DND-41 (cell line): ENCODE results near the gene COLEC12.

Experiments used
- ATAC-seq: fragments of 200-7000 bp; cut with Tn5 transposase; 3 replicates; pipeline ENCODE4 v1.9.1; 2021; ENCODE audit warnings: low read depth; ENCODE audit not compliant: insufficient read depth
- DNase-seq: peaks from one replicate; pipeline ENCODE4 v3.0.0-alpha.2; 2020
- H2AFZ ChIP-seq: 2 replicates; pipeline ENCODE4 v1.6.0; 2012; ENCODE audit warnings: low read depth, low read length
- H3K27ac ChIP-seq: 2 replicates; pipeline ENCODE4 v1.5.1; 2012; ENCODE audit warnings: low read length, inconsistent platforms
- H3K27me3 ChIP-seq: fragments of 200-600 bp; sonication (generic); 2 replicates; pipeline ENCODE4 v1.6.0; 2012; ENCODE audit warnings: low read length, mild to moderate bottlenecking, inconsistent platforms; ENCODE audit not compliant: insufficient read depth, poor library complexity
- H3K36me3 ChIP-seq: 2 replicates; pipeline ENCODE4 v1.5.1; 2012; ENCODE audit warnings: low read length, inconsistent platforms; ENCODE audit not compliant: insufficient read depth
- H3K4me1 ChIP-seq: 2 replicates; pipeline ENCODE4 v1.5.1; 2012; ENCODE audit warnings: mild to moderate bottlenecking, low read length; ENCODE audit not compliant: insufficient read depth
- H3K4me2 ChIP-seq: 2 replicates; pipeline ENCODE4 v1.6.0; 2012; ENCODE audit warnings: mild to moderate bottlenecking, moderate library complexity, low read length, inconsistent platforms; ENCODE audit not compliant: insufficient read depth
- H3K4me3 ChIP-seq, 2 experiments: fragments of 200-600 bp in 1 of 2; shearing (Covaris generic) in 1 of 2; 2 replicates each; pipeline ENCODE4 v1.5.1; 2012 to 2016; ENCODE audit warnings: inconsistent platforms in 2 of 2, low read length in 2 of 2, mild to moderate bottlenecking in 2 of 2, low read depth in 1 of 2, moderate library complexity in 1 of 2
- H3K79me2 ChIP-seq: 2 replicates; pipeline ENCODE4 v1.6.0; 2012; ENCODE audit warnings: low read length, inconsistent platforms; ENCODE audit not compliant: insufficient read depth
- H3K9ac ChIP-seq: 2 replicates; pipeline ENCODE4 v1.6.0; 2012; ENCODE audit warnings: low read depth, mild to moderate bottlenecking, inconsistent platforms, low read length, moderate library complexity
- H3K9me3 ChIP-seq: 2 replicates; pipeline ENCODE4 v1.5.1; 2012; ENCODE audit warnings: low read length, moderate library complexity, mild to moderate bottlenecking, inconsistent platforms; ENCODE audit not compliant: insufficient read depth, severe bottlenecking
- H4K20me1 ChIP-seq: 2 replicates; pipeline ENCODE4 v1.6.0; 2012; ENCODE audit warnings: low read length; ENCODE audit not compliant: insufficient read depth
- CTCF ChIP-seq: IDR thresholded peaks from 2 replicates; pipeline ENCODE4 v1.5.1; 2012; ENCODE audit warnings: borderline replicate concordance, low read length, moderate library complexity, mild to moderate bottlenecking; ENCODE audit not compliant: poor library complexity, severe bottlenecking; ENCODE audit errors: extremely low read depth
- EZH2 ChIP-seq: IDR thresholded peaks from 3 replicates; pipeline ENCODE4 v1.6.1; 2012; ENCODE audit warnings: borderline replicate concordance, low read depth, mild to moderate bottlenecking, moderate library complexity, low read length, inconsistent platforms; ENCODE audit not compliant: severe bottlenecking

The COLEC12 gene

GRCh38 chr18:457140-457519 is 43.4 kb downstream of the COLEC12 start:
- Histone ChIP-seq H3K27me3 (no peaks in the 10 kb centered on the region), H4K20me1 (no peaks in the 10 kb centered on the region), H3K79me2 (no peaks in the 10 kb centered on the region), H3K4me2 (no peak overlapping the region), H2AFZ (peak overlapping the region; percentile 32; the same call in 1 of the 2 replicates), H3K9ac (peak overlapping the region; percentile 12; the same call in 1 of the 2 replicates), H3K4me1 (peaks cover 25% of the 10 kb centered on the region), H3K27ac (peak overlapping the region; percentile 52; the same call in 1 of the 2 replicates), H3K36me3 (no peaks in the 10 kb centered on the region), H3K4me3 (no peak overlapping the region), H3K9me3 (no peaks in the 10 kb centered on the region)
- ATAC-seq (peak; percentile 92), DNase-seq (peak; percentile 48)
- no peak for TF ChIP-seq EZH2
- TF ChIP-seq CTCF = no peak

GRCh38 chr18:456361-457139 is 44.0 kb downstream of the COLEC12 start:
- no peak for TF ChIP-seq CTCF
- TF ChIP-seq EZH2 = no peak
- no peak for ATAC-seq
- no peak for DNase-seq
- Histone ChIP-seq H4K20me1 (no peaks in the 10 kb centered on the region), H3K4me2 (no peak overlapping the region), H3K9me3 (no peaks in the 10 kb centered on the region), H3K27me3 (no peaks in the 10 kb centered on the region), H3K79me2 (no peaks in the 10 kb centered on the region), H3K9ac (peak overlapping the region; percentile 12; the same call in 1 of the 2 replicates), H3K36me3 (no peaks in the 10 kb centered on the region), H2AFZ (peak overlapping the region; percentile 32; the same call in 1 of the 2 replicates), H3K4me1 (peaks cover 25% of the 10 kb centered on the region), H3K27ac (peak overlapping the region; percentile 52; the same call in 1 of the 2 replicates), H3K4me3 (no peak overlapping the region)

- Histone ChIP-seq H3K4me3 (no peak overlapping the region), H3K79me2 (no peaks in the 10 kb centered on the region), H2AFZ (no peak overlapping the region), H3K36me3 (no peaks in the 10 kb centered on the region), H3K9ac (no peak overlapping the region), H3K27ac (no peak overlapping the region), H4K20me1 (no peaks in the 10 kb centered on the region), H3K4me1 (peaks cover 21% of the 10 kb centered on the region), H3K9me3 (peaks cover 5% of the 10 kb centered on the region), H3K4me2 (no peak overlapping the region), H3K27me3 (no peaks in the 10 kb centered on the region)
- no peak for ATAC-seq
- no peak for DNase-seq
- no peak for TF ChIP-seq CTCF
- no peak for TF ChIP-seq EZH2
Measured at GRCh38 chr18:453400-453799, 47.1 kb downstream of the COLEC12 start.
